ENCODE data around the gene CBX4. TPM values are rescaled to one million over a fixed set of nuclear protein-coding genes. Genes with fewer than 3 reads are reported as not detected.

Gene CBX4
- total RNA-seq, 2 experiments from 2014 or later: 50.3 to 57.2 TPM

DNA sequence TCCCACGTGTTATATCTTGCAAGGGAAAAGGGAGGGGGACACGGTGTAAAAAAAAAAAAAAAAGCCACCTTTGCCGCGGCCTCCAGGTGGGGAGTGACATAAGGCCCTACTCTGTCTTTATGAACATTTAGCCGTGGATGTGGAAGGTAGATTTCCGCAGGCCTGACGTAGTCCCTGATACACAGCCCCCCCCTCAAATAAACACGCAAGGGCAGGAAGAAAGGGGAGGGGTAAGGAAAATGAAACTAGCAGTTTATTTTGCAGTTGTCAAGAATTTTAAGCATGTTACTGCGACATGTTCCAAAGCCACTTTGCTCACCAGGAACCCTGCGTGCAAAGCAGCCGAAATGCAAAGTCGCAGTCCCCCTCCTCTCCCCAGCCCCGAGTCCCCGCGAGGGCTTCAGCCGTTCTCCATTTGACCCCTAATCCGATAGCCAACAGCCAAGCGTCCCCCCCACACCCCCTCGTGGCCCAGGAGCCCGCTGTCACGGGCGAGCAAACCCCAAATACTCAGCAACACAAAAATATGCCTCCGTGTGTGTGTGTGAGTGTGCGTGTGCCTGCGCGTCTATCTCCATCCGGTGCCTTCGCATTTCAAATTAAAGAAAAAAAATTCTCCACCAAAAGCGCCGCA lies 1.2 kb downstream of the CBX4 start:
- ChIA-PET CTCF (interaction anchor here (1.1 to 7.0 kb wide), 9 partner anchors 20 to 156 kb away, joined by 3 to 94 read pairs (median 9); no protein-coding TSS in a partner anchor), POLR2A (interaction anchor here (1.0 to 2.9 kb wide), 6 partner anchors 12 to 132 kb away, joined by 4 to 19 read pairs (median 5); partner anchors contain the start of gene CBX8)
- H3K4me1 Mint-ChIP-seq (ENCODE audit: low read depth): peaks cover 50% of the 10 kb centered on the region
- no peaks in the 10 kb centered on the region for H3K9me3 Mint-ChIP-seq (ENCODE audit: insufficient read depth)
- H3K27me3 Mint-ChIP-seq (ENCODE audit: low read depth): peaks cover 26% of the 10 kb centered on the region
- peak; percentile 62 for DNase-seq
- peaks cover 37% of the 10 kb centered on the region for H3K36me3 Mint-ChIP-seq (ENCODE audit: low read depth)
- peak overlapping the region; percentile 97 for H3K4me3 Mint-ChIP-seq
- peak; percentile 3 for ATAC-seq
- H3K27ac Mint-ChIP-seq: peak overlapping the region; percentile 99

- Mint-ChIP-seq H3K4me1 (ENCODE audit: low read depth) (peaks cover 45% of the 10 kb centered on the region), H3K27me3 (ENCODE audit: low read depth) (peaks cover 20% of the 10 kb centered on the region), H3K9me3 (ENCODE audit: insufficient read depth) (no peaks in the 10 kb centered on the region), H3K27ac (peak overlapping the region; percentile 99), H3K36me3 (ENCODE audit: low read depth) (peaks cover 39% of the 10 kb centered on the region), H3K4me3 (peak overlapping the region; percentile 97)
- ChIA-PET CTCF (interaction anchor here (1.0 to 4.4 kb wide), 9 partner anchors 12 to 133 kb away, joined by 3 to 33 read pairs (median 5); no protein-coding TSS in a partner anchor), POLR2A (interaction anchor here (0.6 to 2.2 kb wide), 6 partner anchors 11 to 43 kb away, joined by 3 to 12 read pairs (median 4); no protein-coding TSS in a partner anchor)
- peak; percentile 84 for DNase-seq
- peak; percentile 20 for ATAC-seq
These were observed 2.0 kb downstream of the CBX4 start for GRCh38 chr17:79836972-79837887.

GRCh38 chr17:79836510-79836971 lies 2.7 kb downstream of the CBX4 start:
- peak overlapping the region; percentile 97 for H3K4me3 Mint-ChIP-seq
- ATAC-seq: no peak
- H3K27me3 Mint-ChIP-seq (ENCODE audit: low read depth): peaks cover 17% of the 10 kb centered on the region
- H3K27ac Mint-ChIP-seq: peak overlapping the region; percentile 99
- H3K36me3 Mint-ChIP-seq (ENCODE audit: low read depth): peaks cover 39% of the 10 kb centered on the region
- CTCF ChIA-PET: interaction anchor here (1.0 to 4.4 kb wide), 9 partner anchors 12 to 134 kb away, joined by 3 to 33 read pairs (median 5); no protein-coding TSS in a partner anchor
- DNase-seq: no peak
- H3K4me1 Mint-ChIP-seq (ENCODE audit: low read depth): peaks cover 42% of the 10 kb centered on the region
- POLR2A ChIA-PET: interaction anchor here (0.6 to 2.2 kb wide), 7 partner anchors 10 to 55 kb away, joined by 3 to 12 read pairs (median 4); no protein-coding TSS in a partner anchor
- no peaks in the 10 kb centered on the region for H3K9me3 Mint-ChIP-seq (ENCODE audit: insufficient read depth)

- ATAC-seq (no peak), DNase-seq (no peak)
- CTCF ChIA-PET: interaction anchor here (0.9 to 4.4 kb wide), 9 partner anchors 11 to 135 kb away, joined by 3 to 33 read pairs (median 7); no protein-coding TSS in a partner anchor
- Mint-ChIP-seq H3K4me3 (peak overlapping the region; percentile 97), H3K9me3 (ENCODE audit: insufficient read depth) (no peaks in the 10 kb centered on the region), H3K27me3 (ENCODE audit: low read depth) (peaks cover 13% of the 10 kb centered on the region), H3K36me3 (ENCODE audit: low read depth) (peaks cover 39% of the 10 kb centered on the region), H3K4me1 (ENCODE audit: low read depth) (peaks cover 39% of the 10 kb centered on the region), H3K27ac (no peak overlapping the region)
- POLR2A ChIA-PET: interaction anchor here (0.6 to 2.2 kb wide), 5 partner anchors 17 to 54 kb away, joined by 3 to 12 read pairs (median 3); no protein-coding TSS in a partner anchor
These were observed 3.2 kb downstream of the CBX4 start for GRCh38 chr17:79835953-79836509.

DNA sequence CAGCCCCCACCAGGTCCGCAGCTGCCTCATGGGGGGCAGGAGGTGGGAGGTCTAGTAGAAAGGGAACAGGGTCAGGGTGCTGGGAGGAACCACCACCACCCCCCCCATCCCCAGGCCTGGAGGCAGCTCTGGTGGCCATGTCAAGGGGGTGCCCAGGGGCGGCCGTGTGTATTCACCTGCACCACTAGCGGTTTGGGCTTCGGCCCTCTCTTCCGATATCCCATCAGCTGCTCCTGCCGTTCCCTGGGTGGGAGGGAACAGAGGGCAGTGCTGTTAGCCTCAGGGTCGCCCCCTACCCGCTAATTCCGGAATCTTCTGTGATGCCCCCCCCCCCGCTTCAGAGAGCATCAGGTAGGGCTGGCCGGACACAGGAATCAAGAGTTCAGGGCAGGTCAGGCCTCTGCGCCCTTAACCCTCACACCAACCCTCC lies 3.8 kb downstream of the CBX4 start:
- peaks cover 39% of the 10 kb centered on the region for H3K36me3 Mint-ChIP-seq (ENCODE audit: low read depth)
- H3K27ac Mint-ChIP-seq: no peak overlapping the region
- ChIA-PET CTCF (interaction anchor here (0.7 to 4.4 kb wide), 10 partner anchors 11 to 90 kb away, joined by 3 to 33 read pairs (median 4); no protein-coding TSS in a partner anchor), POLR2A (interaction anchor here (1.1 to 2.2 kb wide), 2 partner anchors 17 to 54 kb away, joined by 3 to 12 read pairs; no protein-coding TSS in a partner anchor)
- no peaks in the 10 kb centered on the region for H3K9me3 Mint-ChIP-seq (ENCODE audit: insufficient read depth)
- H3K27me3 Mint-ChIP-seq (ENCODE audit: low read depth): peaks cover 8% of the 10 kb centered on the region
- no peak overlapping the region for H3K4me3 Mint-ChIP-seq
- DNase-seq (no peak), ATAC-seq (no peak)
- H3K4me1 Mint-ChIP-seq (ENCODE audit: low read depth): peaks cover 39% of the 10 kb centered on the region

DNA sequence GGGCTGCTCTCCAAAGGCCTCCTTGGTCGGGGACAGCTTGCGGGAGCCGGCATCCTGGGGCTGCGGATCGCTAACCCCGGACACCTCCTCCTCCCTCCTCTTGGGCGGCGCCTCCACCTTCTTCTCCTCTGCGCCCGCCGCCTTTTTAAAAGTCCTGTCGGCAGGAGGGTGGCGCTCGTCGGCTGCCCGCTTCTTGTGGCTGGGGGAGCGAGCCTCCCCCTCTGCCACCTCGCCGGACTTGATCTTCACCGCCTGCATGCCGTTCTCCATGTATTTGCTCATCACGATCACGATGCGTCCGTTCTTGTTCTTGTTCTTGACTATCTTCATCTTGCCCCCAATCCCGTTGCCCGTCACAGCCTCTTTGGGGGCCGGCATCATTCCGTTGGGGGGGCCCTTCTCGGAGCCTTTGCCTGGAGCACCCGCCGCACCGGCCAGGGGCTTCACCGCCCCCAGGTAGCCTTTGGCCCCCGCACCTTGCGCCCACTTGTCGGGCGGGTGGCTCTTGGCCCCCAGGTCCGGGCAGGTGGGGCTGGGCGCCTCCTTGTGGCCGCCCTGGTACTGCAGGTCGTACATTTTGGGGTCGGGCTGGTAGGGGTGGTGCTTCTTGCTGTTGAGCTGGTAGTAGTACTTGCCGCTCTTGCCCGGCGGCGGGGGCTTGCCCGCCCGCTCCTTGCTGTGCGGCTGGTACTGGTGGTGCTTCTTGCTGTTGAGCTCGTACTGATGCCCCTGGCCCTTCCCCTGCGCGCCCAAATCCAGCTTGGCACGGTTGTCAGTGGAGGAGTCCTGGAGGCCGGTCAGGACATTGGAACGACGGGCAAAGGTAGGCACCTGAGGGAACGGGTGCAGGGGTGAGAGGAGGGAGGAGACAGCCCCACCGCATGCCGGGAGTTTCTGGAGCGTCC lies 4.4 kb downstream of the CBX4 start:
- no peaks in the 10 kb centered on the region for H3K9me3 Mint-ChIP-seq (ENCODE audit: insufficient read depth)
- ChIA-PET CTCF (interaction anchor here (0.7 to 4.4 kb wide), 11 partner anchors 10 to 89 kb away, joined by 3 to 33 read pairs (median 4); no protein-coding TSS in a partner anchor), POLR2A (interaction anchor here (2.2 kb wide), 1 partner anchor 16 kb away, joined by 12 read pairs; no protein-coding TSS in a partner anchor)
- H3K27me3 Mint-ChIP-seq (ENCODE audit: low read depth): peaks cover 3% of the 10 kb centered on the region
- peaks cover 39% of the 10 kb centered on the region for H3K36me3 Mint-ChIP-seq (ENCODE audit: low read depth)
- no peak overlapping the region for H3K4me3 Mint-ChIP-seq
- ATAC-seq (no peak), DNase-seq (no peak)
- no peak overlapping the region for H3K27ac Mint-ChIP-seq
- H3K4me1 Mint-ChIP-seq (ENCODE audit: low read depth): peaks cover 33% of the 10 kb centered on the region

DNA sequence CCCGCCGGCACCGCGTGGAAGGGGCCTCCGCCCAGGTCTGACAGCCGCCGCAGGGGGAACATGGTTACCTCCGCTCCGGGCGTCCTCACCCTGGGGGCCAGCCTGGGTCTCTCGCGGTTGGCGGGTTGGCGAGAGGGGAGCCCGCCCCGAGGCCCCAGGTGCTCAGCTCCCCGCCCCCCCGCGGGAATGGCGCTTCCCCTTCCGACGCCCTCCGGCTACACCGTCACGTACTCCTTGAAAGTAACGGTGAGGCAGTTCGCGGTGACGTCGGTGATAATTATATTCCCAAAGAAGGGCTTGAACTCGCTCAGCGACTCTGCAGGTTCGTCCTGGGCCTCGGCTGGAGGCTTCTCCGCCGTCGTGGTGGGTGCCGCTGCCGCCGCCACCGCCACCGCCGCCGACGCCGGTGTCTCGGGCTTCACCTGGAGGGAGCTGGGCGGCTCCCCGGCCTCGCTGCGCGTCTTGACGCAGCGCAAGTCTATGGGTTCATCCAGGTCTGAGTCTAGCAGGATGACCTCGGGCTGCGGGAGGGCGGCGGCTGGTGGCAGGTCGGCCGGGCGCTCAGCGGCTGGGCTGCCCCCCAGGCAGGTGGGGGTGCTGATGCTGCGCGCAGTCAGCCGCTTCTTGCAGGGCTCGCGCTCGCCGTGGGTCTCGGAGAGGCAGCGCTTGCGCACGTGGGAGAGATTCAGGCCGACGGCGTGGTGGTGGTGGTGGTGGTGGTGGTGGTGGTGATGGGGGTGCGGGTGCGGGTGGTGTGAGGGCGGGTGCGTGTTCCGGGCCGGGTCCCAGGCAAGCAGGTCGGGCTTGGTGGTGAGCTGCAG lies 5.3 kb downstream of the CBX4 start:
- Mint-ChIP-seq H3K27ac (no peak overlapping the region), H3K9me3 (ENCODE audit: insufficient read depth) (no peaks in the 10 kb centered on the region), H3K36me3 (ENCODE audit: low read depth) (peaks cover 39% of the 10 kb centered on the region), H3K27me3 (ENCODE audit: low read depth) (peaks cover 2% of the 10 kb centered on the region), H3K4me1 (ENCODE audit: low read depth) (peaks cover 40% of the 10 kb centered on the region), H3K4me3 (no peak overlapping the region)
- ChIA-PET CTCF (interaction anchor here (0.9 to 4.4 kb wide), 5 partner anchors 9 to 88 kb away, joined by 4 to 29 read pairs (median 4); no protein-coding TSS in a partner anchor), POLR2A (interaction anchor here (0.9 kb wide), 1 partner anchor 26 kb away, joined by 3 read pairs; no protein-coding TSS in a partner anchor)
- no peak for DNase-seq
- ATAC-seq: no peak

- Mint-ChIP-seq H3K36me3 (ENCODE audit: low read depth) (peaks cover 35% of the 10 kb centered on the region), H3K27ac (no peak overlapping the region), H3K9me3 (ENCODE audit: insufficient read depth) (no peaks in the 10 kb centered on the region), H3K27me3 (ENCODE audit: low read depth) (peaks cover 2% of the 10 kb centered on the region), H3K4me1 (ENCODE audit: low read depth) (peaks cover 45% of the 10 kb centered on the region), H3K4me3 (peak overlapping the region; percentile 34)
- ChIA-PET POLR2A (interaction anchor here (0.9 kb wide), 1 partner anchor 25 kb away, joined by 3 read pairs; no protein-coding TSS in a partner anchor), CTCF (interaction anchor here (0.9 to 4.4 kb wide), 4 partner anchors 8 to 87 kb away, joined by 4 to 27 read pairs (median 4); no protein-coding TSS in a partner anchor)
- ATAC-seq (no peak), DNase-seq (no peak)
These were observed 6.2 kb downstream of the CBX4 start for GRCh38 chr17:79833110-79833450.

DNA sequence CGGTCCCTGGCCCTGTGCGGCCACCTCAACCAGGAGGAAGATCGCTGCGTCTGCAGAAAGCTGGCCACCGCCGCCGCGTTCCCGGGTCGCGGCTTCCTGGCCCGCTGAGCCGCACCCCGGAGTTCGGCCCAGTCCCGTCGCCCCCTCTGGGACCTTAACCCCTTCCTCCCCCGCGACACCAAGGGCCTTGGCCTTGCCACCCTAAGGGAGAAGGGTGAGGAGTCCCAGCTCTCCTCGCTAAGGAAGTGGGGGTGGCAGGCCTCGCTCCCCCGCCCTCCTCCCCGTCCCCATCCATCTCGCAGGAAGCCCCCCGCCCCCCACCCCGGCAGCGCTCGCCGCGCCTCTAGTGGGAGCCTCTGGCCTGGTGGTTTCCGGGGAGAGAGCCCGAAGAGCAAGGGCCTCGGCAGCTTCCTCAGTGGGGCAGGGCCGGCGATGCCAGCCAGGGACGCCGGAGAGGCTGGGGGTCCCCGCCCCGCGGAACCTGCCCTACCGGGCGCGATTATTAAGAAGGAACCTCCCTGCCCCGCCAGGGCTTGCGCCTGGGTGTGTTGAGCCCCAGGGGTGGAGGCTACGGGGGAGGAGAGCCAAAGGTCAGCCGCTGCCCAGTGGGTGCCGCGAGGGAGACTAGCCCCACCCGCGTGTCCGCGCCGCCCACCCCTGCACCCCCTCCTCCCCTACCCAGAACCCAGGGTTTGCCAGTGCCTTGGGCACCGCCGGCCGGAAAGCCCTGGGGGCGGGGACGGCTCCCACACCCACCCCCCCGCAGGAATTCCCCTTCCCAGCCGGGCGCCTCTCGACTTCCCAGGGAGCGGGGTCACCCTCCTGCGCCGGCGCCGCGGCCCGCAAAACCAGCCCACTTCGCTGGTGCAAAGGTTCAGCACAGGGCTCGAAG lies 6.8 kb downstream of the CBX4 start:
- H3K36me3 Mint-ChIP-seq (ENCODE audit: low read depth): peaks cover 29% of the 10 kb centered on the region
- ChIA-PET CTCF (interaction anchor here (0.9 to 4.4 kb wide), 3 partner anchors 8 to 25 kb away, joined by 4 to 27 read pairs (median 4); no protein-coding TSS in a partner anchor), POLR2A (interaction anchor here (0.9 kb wide), 1 partner anchor 24 kb away, joined by 3 read pairs; no protein-coding TSS in a partner anchor)
- peak overlapping the region; percentile 34 for H3K4me3 Mint-ChIP-seq
- no peak for DNase-seq
- H3K27ac Mint-ChIP-seq: no peak overlapping the region
- H3K9me3 Mint-ChIP-seq (ENCODE audit: insufficient read depth): no peaks in the 10 kb centered on the region
- peaks cover 48% of the 10 kb centered on the region for H3K4me1 Mint-ChIP-seq (ENCODE audit: low read depth)
- peaks cover 2% of the 10 kb centered on the region for H3K27me3 Mint-ChIP-seq (ENCODE audit: low read depth)
- ATAC-seq: no peak
